NCI-H1092 (cell line): ENCODE results near the gene GNAI3.
A peak's percentile ranks its signal among the peaks of the same experiment; 100 is the strongest.

Experiments used
- DNase-seq: peaks from one replicate; lab custom pipeline; 2025; lab: John Stamatoyannopoulos, UW

GNAI3 gene

GRCh38 chr1:109548321-109549267, at the start of gene GNAI3:
GNAI3 (plus strand) TSS chr1:109548615; CDS start chr1:109548721, 106 bp downstream.
- DNase-seq: peak; percentile 95

GRCh38 chr1:109499081-109499480, 49.3 kb upstream of the GNAI3 start:
- DNase-seq: no peak

GRCh38 chr1:109499661-109500536, 48.5 kb upstream of the GNAI3 start:
- no peak for DNase-seq

GRCh38 chr1:109500941-109501381, 47.5 kb upstream of the GNAI3 start:
- DNase-seq: no peak

GRCh38 chr1:109501644-109502363, 46.6 kb upstream of the GNAI3 start:
- no peak for DNase-seq

GRCh38 chr1:109502364-109502851, 46.0 kb upstream of the GNAI3 start:
- DNase-seq: no peak

GRCh38 chr1:109503935-109504334, 44.5 kb upstream of the GNAI3 start:
- no peak for DNase-seq

GRCh38 chr1:109504974-109505373, 43.4 kb upstream of the GNAI3 start:
- no peak for DNase-seq

- DNase-seq: no peak
Measured at GRCh38 chr1:109508001-109508872, 40.2 kb upstream of the GNAI3 start.

- no peak for DNase-seq
Measured at GRCh38 chr1:109508873-109509175, 39.6 kb upstream of the GNAI3 start.

GRCh38 chr1:109509176-109510134, 39.0 kb upstream of the GNAI3 start, which contains the start of gene AMIGO1:
AMIGO1 (minus strand) TSS chr1:109509727; CDS start chr1:109508912, 815 bp downstream.
- DNase-seq: peak; percentile 45

GRCh38 chr1:109513110-109513710, 35.2 kb upstream of the GNAI3 start:
- DNase-seq: no peak

GRCh38 chr1:109514846-109515245, 33.6 kb upstream of the GNAI3 start:
- DNase-seq: no peak

- no peak for DNase-seq
Measured at GRCh38 chr1:109516872-109517271, 31.5 kb upstream of the GNAI3 start.

GRCh38 chr1:109517337-109517736, 31.1 kb upstream of the GNAI3 start:
- DNase-seq: no peak

GRCh38 chr1:109521002-109521951, 27.1 kb upstream of the GNAI3 start:
- DNase-seq: no peak

GRCh38 chr1:109522026-109522425, 26.4 kb upstream of the GNAI3 start:
- DNase-seq: no peak

GRCh38 chr1:109523706-109524105, 24.7 kb upstream of the GNAI3 start:
- DNase-seq: no peak
